HG02943 (cell line): ENCODE data around the gene ASIC2.

Experiments used
- ATAC-seq: cut with Tn5 transposase; IDR thresholded peaks from one replicate; pipeline ENCODE4 v1.9.1; 2021; ENCODE audit warnings: mild to moderate bottlenecking, low read depth, moderate library complexity; ENCODE audit not compliant: unreplicated experiment

ASIC2 gene

DNA sequence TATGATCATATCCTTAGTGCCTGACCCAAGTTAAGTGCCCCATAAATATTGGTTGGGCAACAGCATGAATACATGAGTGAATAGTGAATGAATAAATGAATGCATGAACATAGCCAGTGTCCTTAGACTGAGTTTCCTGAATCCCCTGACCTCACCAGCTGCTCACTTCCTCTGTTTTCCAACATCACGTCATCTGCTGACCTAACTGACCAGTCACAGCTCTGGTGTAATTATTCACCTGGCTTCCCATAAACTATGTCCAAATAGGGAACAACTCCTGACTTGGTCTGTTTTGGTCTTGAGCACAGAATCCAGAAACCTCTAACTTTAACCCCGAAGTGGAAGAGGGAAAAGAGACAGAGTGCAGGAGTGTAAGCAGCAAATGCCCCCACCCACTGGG lies 83.4 kb downstream of the ASIC2 start:
- ATAC-seq, result no peak

DNA sequence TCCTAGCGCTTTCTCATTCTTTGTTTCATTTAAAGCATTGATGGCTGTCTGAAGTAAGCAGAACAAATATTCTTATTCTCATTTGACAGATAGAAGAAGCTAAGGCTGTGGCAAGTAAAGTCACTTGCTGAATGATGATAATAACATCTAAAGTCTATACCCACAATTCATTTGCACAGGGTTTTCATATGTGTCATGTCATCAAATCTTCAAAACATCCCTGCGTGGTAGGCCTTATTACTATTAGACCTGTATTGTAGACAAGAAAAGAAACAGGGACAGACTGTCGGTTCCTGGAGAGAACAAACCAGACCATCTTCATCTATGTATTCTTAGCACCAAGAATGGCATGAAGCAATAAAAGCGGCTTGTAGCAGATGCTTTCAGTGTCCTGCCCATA lies 85.9 kb downstream of the ASIC2 start:
- no peak for ATAC-seq

DNA sequence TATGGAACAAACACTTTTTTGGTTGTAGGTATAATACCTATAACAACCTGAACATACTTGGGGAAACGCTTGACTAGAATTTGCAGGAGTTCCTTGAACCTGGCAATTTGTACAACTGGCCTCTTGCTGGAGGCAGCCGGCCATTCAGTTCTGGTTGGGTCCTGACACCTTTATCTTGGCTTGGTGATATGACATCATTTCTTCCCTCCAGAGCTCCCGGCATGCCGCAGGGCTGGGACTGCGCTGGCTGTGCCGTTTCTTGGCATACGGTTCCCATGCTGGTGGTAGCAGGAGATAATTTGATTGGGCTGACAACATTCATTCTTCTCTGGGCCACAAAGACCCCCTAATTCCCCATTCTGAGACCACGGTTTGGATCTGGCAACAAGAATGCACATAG lies 87.5 kb downstream of the ASIC2 start:
- no peak for ATAC-seq

DNA sequence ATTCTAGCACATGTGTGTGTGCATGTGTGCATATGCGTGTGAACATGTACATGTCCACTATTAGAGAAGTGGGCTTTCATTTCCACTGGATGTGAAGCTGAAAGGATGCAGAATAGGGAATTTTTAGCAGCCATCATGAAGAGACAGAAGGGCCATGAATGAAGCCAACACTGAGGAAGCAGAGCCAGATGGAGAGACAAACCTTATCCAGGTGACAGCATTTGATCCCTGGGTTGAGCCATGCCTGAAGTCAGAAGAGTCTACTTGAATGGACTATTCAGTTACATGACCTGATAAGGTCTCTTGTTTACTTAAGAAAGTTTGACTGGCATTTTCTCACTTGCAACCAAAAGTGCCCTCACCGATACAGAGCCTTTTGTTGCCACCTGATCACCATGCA lies 88.4 kb downstream of the ASIC2 start:
- ATAC-seq, result no peak

DNA sequence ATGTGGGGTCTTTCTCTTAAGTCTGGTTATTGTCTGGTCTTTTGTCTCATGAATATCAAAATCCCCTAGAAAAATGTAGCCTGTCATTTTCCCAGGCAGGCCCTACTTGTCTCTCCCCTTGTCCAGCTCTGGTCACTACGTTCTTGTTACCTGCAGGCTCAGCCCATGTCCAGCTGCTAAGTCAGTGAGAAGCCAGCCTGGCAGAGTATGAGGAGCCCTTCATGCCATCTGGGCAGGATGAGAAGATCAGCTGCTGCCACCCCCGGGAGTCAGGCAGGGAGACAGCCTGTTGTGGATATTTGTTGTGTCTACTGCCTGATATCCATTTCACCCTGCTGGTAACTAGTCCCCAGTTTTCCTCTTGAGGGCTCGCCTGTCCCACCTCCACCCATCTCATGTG lies 88.9 kb downstream of the ASIC2 start:
- no peak for ATAC-seq

DNA sequence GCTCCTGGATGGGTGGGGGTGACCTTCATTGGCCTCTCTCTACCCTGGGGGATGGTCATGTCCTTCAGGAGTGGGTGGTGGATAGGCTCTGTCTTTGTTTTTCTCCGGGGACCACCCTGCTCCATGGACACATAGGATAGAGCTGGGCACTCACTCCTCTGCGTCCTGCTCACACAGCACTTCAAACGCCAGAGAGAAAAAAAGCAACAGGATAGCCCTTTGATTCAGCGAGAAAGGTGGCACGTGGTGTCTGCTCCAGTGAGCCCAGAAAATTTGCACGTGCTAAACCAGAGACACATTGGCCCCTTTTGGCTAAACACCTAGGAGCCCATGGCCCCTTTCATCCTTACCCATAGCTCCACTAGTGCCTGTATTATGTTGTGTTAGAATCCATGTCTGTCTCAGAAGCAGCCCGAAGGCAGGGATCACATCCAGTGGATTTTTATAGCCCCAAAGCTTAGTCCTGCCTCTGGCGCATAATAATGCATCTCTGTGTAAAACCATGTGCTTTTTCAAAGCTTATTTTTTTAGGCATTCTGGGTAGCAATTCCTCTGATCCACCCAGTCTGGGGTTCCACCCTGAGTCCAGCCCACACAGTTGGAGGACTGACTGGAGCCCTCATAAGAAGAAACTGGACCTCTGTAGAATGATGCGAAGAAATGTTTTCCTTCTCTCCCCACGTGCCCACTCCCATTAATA lies 90.1 kb downstream of the ASIC2 start:
- no peak for ATAC-seq

DNA sequence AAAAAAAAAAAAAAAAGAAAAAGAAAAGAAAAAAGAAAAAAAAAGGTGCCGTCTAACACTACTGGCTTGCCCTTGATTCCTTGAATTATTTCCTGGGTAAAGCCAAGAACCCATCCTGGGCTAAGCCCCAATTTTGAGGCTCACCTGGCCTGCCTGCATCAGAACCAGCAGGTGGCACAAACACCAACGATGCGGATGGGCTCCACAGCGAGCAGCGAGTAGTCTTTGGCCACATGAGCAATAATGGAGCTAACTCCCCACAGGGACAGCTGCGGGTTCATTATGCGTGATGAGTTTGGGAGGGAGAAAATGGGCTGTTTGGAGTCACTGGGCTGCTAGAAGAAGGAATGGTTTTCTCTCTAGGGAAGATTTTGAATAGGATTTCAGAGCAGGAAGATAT lies 91.1 kb downstream of the ASIC2 start:
- no peak for ATAC-seq

DNA sequence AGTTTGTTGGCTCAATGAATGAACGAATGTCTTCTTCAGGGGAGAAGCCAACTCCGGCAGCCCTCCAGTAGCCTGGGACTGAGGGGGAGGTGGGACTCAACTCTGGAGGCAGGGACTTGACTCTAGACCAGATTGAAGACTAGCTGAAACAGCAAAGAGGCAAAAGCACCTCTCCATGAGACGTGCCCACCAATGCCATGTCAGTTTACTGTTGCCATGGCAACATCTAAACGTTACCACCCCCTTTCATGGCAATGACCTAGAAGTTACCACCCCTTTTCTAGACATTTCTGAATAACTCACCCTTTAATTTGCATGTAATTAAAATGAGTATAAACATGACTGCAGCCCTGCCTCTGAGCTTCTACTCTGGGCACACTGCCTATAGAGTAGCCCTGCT lies 91.8 kb downstream of the ASIC2 start:
- no peak for ATAC-seq

DNA sequence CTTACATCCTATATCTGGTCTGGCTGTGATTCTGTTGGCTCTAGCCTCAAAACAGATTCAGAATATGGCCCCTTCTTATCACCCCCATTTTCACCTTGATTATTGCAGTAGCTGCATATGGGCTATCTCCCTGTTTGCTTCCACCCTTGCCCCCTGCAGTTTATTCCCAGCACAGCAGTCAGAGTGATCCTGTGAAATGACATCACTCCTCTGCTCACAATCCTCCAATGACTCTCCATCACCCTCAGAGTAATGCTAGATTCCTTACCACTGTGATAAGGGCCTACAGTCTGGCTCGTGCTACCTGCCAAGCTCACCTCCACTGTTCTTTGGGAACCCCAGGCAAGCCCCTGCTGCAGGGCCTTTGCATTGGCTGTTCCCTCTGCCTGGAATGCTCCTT lies 92.5 kb downstream of the ASIC2 start:
- no peak for ATAC-seq

DNA sequence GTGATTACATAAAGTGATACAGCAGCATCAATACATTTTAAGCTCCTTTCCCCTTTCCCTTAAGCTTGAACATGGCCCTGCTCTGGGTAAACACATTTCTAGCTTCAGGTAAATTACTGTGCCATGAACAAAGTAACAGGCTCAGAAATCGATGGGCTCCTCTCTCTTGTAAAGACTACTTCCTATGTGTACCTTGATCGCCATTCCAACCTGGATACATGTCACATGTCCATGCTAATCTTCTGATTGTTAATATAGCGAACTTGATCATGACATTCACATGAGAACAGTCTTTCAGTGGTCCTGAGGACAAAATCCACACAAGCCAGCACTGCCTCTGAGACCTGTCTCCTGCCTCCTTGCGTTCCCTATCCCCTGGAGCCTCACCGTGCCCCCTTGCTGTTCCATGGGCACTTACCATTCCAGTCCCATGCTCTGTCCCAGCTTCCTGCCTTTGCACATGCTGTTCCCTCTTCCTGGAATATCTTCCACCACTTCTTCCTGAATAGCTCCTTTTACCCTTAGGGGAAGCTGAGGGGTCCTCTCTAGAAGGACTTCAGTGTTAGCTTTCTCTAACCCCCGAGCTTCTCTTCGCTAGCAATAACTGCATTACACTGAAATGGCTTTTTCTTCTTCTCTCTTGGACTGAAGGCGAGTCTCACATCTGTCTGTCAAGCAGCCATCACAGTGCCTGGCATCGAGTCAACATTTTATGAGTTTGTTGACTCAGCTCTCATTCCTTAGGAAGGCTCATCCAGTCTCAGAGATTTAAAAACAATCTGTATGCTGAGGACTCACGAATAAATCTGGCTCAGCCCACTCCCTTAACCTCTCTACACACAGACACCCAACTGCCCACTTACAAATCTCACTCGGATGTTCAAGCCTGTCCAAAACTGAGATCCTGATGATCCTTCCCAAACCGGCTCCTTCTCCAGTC lies 93.3 kb downstream of the ASIC2 start:
- no peak for ATAC-seq

DNA sequence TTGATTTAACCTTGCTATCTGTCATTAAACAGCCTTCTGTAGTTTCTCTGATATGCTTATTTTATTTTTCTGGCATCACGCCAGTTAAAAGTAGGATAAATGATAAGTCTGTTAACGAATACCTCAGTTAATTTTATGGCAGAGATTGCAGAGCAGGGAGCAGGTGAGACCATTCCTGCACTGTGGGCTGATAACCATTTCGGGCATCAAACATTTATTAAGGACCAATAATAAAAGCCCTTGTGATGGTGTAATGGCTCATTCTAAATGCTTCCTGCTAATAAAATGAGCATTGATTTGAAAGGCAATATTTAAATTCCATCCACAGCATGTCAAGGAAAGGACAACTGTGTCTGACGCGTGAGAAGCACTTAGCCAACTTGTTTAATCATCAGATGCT lies 94.1 kb downstream of the ASIC2 start:
- ATAC-seq, result no peak

DNA sequence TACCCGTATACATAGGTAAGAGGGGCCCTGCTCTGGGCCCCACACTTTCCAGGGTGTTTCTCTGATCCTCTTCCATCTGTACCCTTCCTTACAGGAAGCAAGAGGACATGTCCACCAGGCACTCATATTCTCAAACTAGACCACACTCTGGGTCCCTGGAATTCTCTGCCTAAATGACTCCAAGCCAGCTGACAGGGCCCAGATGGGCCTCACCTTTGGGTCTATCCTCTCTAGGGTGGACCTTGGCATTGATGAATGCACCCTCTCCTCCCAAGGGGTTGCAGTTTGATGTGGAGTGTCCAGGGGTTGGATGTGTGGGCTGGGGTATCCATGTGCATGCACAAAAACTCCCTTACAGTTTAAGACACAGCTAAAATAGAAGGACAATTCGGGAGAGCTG lies 95.8 kb downstream of the ASIC2 start:
- ATAC-seq, result no peak

DNA sequence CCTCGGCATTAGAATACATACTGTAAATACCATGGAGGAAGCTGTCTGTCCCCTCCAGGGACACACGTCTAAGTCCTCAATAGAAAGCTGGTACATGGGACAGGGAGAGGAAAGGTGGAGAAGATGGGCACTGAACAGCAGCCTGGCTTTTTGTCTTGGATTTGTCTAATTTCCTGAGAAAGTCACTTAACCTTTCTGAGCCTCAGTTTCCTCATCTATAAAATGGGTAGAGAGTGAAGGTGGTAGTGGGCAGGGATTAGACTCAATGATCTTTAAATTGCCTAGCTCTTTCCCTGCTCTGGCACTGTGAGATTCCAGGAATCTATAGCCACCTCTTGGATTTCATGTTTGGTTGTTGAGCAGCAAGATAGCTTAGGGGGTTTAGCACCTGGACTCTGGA lies 96.2 kb downstream of the ASIC2 start:
- no peak for ATAC-seq

DNA sequence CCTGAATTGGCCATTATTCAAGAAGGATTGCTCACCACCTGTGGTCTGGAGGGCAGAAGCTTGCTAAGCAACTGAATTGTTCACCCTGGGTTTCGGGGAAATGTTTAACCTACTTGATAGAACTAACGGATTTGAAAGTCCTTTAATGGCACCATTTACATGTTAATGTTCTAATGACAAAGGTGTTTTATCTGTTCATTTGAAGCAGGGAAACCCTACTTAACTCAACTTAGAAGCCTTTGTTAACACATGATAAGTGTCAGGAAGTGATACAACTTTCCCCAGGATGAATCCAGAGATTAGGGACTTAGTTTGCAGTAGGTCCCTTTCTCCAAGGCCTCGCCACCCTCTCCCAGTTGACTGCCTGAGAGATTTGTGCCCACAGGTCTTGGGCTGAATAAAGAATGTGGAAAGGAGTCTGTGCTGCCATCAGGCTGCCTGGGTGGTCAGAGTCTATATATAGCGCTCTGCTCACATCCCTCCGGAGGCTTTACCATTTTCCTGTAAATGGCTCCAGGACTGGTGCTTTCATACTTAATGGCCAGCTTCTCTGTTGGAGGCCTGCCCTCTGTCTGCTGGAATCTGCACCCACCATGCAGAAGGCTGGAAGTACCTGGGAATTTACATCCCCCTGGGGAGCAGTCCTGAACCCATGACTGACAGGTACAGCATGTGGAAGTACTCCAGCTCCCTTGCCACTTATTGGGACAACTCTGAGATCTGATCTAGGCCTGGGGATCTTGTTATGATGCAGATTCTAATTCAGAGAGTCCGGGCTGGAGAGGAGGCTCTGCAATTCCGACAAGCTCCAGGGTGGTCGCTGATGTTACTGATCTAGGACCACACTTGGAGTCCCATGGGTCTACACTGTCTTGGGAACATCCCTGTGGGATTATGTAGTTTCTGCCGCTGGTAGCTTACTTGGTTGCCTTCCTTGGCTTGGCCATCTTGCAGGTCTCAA lies 99.9 kb downstream of the ASIC2 start:
- ATAC-seq, result no peak

DNA sequence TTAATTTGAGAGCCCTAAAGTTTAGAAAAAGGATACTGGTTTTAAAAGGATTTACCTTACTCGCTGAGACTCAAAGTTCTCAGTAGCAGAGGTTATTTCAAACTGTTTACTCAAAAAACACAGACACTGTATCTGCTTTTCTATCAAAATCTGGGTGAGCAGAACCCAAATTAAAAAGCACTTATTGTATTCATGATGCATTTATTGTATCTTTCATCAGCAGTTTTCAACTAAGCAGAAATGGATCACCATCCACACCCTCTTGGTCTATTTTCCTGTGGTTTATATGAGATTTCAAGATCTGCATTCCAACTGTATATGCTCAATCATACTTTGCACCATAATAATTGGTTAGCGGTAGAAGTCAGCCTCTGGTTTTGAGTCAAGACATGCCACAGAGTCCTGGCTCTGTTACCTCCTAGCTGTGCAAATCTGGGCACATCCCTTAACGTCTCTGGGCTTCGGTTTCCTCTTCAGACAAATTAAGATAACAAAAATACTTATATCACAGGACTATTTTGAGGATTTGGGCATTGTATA lies 109.5 kb downstream of the ASIC2 start:
- ATAC-seq, result no peak

DNA sequence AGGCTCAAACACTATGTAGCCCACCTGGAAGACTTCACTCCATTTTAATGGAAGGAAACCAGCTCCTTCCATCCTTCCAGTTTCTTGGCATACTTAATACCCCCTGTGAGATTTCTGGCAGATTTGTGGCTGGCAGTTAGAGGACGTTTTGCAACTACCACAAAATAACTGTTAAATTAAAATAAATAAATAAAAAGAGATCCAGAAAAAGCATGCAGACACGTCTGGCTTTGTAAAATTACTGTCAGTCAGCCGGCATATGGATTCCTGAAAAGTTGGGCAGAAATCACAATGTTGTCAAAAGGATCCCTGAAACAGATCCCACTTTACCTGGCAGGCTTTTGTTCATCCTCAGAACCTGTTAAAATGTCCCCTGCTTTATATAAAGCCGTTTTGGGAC lies 113.9 kb downstream of the ASIC2 start:
- no peak for ATAC-seq

DNA sequence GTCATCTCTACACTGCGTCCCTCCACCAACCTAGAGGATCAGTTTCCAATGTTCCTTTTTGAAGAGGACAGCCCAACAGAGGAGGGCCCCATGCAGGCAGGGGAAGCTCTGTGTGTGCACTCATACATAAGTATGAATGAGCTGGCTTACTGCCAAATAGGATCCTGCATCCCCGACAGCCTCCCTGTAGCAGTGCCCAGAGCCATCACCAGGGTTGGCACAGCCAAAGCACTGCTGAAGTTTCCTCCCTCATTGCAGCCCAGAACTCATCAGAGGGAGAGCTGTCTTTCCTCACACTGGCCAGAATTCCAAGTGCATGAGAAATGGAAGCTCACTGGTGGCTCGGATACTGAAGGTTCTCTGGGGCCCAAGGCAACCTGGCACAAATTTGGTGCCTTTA lies 114.4 kb downstream of the ASIC2 start:
- ATAC-seq, result no peak

DNA sequence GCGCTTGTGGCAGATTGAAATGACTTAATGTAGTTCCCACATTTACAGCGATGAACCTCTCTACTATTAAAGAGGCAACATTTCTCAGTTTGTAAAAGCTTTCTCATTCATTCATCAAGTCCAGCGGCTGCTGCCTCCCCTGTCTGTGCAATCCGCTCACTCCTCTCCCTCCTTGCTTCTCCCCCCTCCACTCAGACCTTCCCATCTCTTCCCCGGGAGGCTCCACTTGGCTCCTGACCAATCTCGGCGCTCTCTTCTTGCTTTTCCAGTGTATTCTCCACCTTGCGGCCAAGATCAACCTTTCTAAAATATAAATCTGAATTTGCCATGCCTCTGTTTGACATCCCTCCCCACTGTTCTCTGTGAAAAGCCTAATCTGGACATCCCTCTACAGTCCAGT lies 117.5 kb downstream of the ASIC2 start:
- no peak for ATAC-seq

DNA sequence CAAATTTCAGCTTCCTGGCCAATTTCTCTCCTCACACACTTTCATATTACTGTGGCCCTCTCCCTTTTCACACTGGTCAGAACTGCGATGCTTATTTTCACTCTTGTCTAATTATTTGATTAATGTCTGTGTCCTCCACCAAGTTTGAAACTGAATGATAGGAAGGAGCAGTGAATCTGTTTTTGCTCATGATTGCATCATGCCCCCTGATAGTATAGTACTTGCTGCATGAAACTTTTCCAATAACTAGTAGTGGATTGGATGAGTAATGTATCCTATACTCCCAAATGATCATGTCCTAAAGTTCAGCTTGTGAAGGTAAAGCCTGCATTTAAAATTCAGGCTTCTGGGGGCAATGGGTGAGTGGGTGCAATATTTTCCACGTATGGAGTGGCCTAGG lies 121.2 kb downstream of the ASIC2 start:
- no peak for ATAC-seq

DNA sequence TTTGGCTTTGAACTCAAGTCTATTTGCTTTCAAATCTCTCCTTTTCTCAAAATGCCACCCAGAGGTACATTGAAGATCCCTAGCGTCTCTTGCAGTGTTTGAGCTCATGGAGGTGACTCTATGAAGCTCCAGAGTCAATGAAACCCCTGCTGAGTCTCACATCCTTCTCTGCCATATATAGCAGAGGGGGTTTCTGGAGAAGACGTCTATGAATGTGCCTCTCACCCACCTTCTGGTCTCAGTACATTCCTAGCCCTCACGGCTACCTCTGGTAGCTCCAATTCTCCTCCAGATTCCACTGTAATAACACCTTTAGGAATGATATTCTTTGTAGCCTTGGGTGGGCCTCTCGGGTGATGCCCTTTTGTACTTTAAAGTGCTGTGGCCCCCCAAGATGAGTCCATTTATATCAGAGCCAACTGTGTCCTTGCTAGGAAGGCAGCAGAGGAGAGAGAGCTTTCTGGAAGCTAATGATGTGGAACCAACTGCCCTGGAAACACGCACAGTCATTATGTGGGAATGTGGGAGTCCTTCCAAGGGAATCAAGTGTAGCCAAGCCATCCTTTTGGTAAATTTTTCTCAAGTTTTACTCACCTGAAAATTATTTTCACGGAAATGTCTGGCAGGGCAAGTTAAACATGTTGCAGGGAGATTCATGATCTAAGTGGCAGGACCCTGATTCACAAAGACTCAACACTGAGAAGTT lies 123.4 kb downstream of the ASIC2 start:
- no peak for ATAC-seq
